Cardiac fibroblast (primary cell): Measurements from ENCODE around the gene XPNPEP3.

Source experiments
- DNase-seq, 2 donors: peaks; one replicate each; pipeline versions ENCODE4 v3.0.0 to v3.0.0-alpha.2; 2010; ENCODE audit warnings: low read depth in 2 of 2
- H3K4me3 ChIP-seq, 2 donors: replicated peaks in 1 of 2; 1 replicate in 1 of 2; 2 replicates in 1 of 2; pipeline ENCODE4 v1.5.1; 2011; ENCODE audit warnings: low read depth in 2 of 2, low read length in 2 of 2, mild to moderate bottlenecking in 2 of 2, moderate library complexity in 1 of 2
- TF ChIP-seq, protein P1 (sequence below): IDR thresholded peaks from one replicate; pipeline ENCODE4 v1.5.1; 2011; ENCODE audit warnings: low read depth, mild to moderate bottlenecking, low read length, inconsistent platforms

Gene XPNPEP3

DNA sequence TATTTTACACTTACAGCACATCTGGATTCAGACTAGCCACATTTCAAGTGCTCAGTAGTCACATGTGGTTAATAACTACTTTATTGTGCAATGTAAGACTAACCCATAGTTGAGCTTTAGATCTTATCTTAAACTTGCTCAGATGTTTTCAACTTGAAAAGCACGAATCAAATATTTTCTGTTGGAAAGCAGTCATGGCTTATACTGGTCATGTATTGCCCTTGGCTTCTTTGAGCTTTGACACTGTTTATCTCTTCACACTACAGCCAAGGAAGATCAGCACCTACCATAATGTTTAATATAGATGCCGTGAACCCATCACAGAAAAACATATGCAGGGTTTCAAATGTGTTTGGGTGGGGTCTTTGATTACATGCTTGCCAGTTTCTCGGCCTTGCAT, 98.6 kb downstream of the XPNPEP3 start:
- DNase-seq: peak; percentile 18 to 47
- TF ChIP-seq, protein P1, sequence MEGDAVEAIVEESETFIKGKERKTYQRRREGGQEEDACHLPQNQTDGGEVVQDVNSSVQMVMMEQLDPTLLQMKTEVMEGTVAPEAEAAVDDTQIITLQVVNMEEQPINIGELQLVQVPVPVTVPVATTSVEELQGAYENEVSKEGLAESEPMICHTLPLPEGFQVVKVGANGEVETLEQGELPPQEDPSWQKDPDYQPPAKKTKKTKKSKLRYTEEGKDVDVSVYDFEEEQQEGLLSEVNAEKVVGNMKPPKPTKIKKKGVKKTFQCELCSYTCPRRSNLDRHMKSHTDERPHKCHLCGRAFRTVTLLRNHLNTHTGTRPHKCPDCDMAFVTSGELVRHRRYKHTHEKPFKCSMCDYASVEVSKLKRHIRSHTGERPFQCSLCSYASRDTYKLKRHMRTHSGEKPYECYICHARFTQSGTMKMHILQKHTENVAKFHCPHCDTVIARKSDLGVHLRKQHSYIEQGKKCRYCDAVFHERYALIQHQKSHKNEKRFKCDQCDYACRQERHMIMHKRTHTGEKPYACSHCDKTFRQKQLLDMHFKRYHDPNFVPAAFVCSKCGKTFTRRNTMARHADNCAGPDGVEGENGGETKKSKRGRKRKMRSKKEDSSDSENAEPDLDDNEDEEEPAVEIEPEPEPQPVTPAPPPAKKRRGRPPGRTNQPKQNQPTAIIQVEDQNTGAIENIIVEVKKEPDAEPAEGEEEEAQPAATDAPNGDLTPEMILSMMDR: no peak
- no peak overlapping the region for H3K4me3 ChIP-seq

DNA sequence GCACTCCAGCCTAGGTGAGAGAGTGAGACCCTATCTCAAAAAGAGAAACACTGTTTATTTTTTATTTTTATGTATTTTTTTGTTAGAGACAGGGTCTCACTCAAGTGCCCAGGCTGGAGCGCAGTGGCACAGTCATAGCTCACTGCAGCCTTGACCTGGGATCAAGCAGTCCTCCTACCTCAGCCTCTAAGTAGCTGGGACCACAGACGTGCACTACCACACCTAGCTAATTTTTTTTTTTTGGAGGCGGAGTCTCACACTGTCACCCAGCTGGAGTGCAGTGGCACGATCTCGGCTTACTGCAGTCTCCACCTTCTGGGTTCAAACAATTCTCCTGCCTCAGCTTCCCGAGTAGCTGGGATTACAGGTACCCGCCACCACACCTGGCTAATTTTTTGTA, 100.7 kb downstream of the XPNPEP3 start:
- TF ChIP-seq, protein P1: no peak
- DNase-seq: no peak
- H3K4me3 ChIP-seq: no peak overlapping the region

DNA sequence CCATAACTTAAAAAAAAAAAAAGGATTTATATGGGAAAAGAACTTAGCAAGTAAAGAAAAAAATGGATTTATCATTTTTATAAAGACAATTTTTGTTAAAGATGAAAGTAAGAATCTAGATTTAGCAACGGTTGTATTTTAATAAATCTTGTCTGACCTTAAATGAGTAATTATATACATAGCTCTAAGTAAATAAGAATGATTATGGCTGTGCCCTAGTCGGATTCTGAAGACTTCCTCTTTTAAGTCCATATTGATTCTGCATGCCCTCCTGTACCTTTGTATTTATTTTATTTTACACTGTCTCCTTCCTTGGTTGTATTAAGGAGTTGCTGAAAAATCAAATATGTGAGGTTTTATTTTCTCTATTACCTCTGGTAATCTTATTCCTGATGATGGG, 101.4 kb downstream of the XPNPEP3 start:
- no peak overlapping the region for H3K4me3 ChIP-seq
- no peak for DNase-seq
- TF ChIP-seq, protein P1: no peak

DNA sequence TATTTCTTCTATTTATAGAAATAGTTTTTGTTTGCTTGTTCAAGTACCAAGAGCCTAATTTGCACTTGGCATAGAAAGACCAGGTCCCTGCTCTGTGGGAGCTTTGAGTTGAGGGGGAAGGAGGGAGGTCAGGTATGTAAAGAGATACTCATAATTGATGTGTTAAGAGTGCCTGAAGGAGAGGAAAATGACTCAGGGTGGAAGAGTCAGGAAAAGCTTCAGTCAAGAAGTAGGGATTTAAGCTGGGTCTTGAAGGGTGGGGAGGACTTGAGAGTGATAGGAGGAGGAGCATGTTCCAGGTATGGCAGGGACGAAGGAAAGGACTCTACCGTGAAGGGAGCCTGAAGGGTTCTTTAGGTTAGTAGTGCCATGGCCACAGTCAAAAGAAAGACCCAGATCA, 103.2 kb downstream of the XPNPEP3 start:
- no peak overlapping the region for H3K4me3 ChIP-seq
- DNase-seq: no peak
- TF ChIP-seq, protein P1: no peak

DNA sequence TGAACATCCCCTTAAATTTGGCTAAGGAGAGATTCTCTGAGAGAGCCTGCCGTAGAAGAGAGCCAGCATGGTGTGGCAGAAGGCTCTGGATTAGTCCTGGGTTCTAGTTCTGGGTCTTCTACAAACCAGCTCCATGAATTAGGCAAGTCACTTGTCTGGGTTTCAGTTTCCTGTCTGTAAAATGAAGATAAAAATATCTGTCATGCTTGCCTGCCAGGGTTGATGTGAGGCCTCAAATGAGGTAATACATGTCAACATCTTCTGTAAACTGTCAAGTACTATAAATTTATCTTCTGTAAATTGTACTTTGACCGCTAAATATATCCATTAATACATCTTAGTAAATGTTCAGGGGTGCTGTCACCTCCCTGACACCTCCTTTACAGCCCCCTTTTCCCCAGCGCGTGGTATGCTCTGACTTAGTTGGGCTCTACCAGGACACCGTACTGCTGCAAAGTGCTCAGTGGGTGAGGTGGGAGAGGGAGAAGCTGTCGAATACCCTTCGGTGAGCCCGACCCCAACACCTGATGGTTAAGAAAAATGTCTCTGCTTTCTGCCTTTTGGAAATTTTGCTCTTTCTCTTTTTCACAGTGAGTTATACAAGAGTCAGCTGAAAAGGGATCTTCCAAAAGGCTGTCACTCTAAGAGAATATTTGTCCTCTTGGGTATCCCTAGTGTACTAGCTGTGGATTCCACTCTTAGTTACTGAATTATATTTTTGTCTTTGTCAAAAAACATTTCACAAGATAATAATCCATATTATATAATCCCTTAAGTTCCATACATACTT, 109.2 kb downstream of the XPNPEP3 start:
- TF ChIP-seq, protein P1: no peak
- DNase-seq: no peak
- H3K4me3 ChIP-seq: no peak overlapping the region

DNA sequence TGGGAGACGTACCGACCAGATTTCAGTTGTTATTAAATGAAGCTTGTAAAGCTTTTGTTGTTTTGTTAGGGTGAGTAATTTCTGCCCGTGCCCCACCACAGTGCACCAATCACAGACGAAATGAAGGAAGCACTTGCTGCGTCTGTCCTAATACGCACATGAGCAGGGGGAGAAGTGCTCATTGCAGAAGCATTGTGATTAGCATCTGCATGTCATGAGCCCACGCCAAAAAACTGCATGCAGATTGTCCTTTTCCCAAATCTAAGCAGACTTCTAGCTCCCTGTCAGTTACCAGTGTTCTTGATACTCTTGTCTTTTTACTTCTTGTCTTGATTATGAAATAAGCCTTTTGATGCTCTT, 109.8 kb downstream of the XPNPEP3 start:
- no peak for DNase-seq
- no peak overlapping the region for H3K4me3 ChIP-seq
- TF ChIP-seq, protein P1: no peak

DNA sequence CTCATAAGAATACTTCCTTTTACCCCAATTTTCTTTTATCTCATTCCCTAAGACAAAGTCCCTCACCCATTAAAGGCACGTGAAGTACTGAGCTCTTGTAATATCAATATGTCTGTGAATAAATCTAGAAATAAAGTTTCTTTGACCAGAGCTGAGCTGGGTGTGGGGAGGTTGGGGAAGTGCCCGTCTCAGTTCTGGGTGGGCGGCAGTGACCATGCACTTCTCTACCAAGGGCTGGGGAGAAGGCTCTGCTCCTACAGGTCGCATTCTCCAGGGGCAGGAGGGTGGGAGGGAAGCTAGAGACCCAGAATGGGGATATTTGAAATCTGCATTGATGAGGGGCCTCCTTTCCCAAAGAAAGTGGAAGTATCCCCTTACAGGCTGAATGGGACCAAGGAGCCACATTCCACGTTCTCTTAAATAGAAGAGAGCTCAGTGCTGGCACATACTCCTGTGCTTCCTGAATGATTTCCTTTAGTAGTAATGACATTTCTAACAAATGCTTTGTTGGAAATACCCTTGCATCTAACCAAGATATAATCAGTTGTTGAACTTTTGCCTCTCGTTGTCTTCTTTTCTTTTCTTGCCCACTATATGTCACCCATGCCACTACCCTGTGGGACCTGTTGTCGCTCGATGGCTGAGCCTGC, 110.3 kb downstream of the XPNPEP3 start:
- no peak overlapping the region for H3K4me3 ChIP-seq
- TF ChIP-seq, protein P1: no peak
- no peak for DNase-seq
